ENCODE results near the gene ZNF500.
"Not testable (repeated sequence)": the region's sequence is repeated elsewhere in the genome, so short reads cannot be mapped to it uniquely, and the experiment has no call there.

ZNF500 gene

GRCh38 chr16:4796982-4797804 is 30.2 kb upstream of the ZNF500 start:
- DNase-seq (ENCODE audit: low read depth) = no peak

GRCh38 chr16:4795828-4796572 is 29.0 kb upstream of the ZNF500 start:
- no peak for DNase-seq (ENCODE audit: low read depth)

- no peak for DNase-seq (ENCODE audit: low read depth)
Observed at GRCh38 chr16:4795181-4795827, 28.3 kb upstream of the ZNF500 start, which contains the start of gene SMIM22. Gene SMIM22, plus strand, starts transcription at chr16:4795369. Its CDS starts 366 bp downstream, at chr16:4795735.

- no peak for DNase-seq (ENCODE audit: low read depth)
Observed at GRCh38 chr16:4792951-4793513, 26.1 kb upstream of the ZNF500 start.

DNA sequence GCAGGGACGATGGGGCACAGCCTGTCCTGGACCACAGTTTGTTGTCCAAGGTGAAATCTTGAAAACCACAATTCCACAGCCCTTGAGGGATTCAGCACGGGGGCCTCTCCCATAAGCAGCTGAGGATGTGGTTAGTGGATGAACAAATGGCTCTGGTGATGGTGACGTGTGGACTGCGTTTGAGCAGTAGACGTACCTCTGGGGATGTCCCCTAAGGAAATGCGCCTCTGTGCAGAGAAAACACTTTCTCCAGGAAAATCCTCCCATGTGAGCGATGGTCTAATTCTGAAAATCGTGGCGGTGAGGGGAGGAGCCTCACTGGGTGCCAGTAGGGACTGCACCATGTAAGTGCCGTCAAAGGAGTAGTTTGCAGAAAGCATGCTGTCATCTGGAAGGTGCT is 23.9 kb upstream of the ZNF500 start:
- no peak for DNase-seq (ENCODE audit: low read depth)

- no peak for DNase-seq (ENCODE audit: low read depth)
Observed at GRCh38 chr16:4790261-4790660, 23.3 kb upstream of the ZNF500 start.

DNA sequence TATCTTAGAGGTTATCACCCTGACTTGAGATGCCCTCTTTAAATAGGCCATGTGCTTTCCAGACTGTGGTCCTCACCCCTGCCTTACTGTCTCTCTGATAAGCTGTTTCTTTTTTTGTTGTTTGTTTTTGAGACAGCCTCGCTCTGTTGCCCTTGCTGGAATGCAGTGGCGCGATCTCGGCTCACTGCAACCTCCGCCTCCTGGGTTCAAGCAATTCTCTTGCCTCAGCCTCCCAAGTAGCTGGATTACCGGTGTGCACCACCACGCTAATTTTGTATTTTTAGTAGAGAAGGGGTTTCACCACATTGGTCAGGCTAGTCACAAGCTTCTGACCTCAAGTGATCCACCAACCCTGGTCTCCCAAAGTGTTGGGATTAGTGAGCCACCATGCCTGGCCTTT is 21.9 kb upstream of the ZNF500 start:
- DNase-seq (ENCODE audit: low read depth) = no peak

- no peak for DNase-seq (ENCODE audit: low read depth)
Observed at GRCh38 chr16:4788489-4788889, 21.5 kb upstream of the ZNF500 start.

- DNase-seq (ENCODE audit: low read depth) = no peak
Observed at GRCh38 chr16:4787627-4788482, 20.9 kb upstream of the ZNF500 start, which contains the start of gene SEPTIN12. Gene SEPTIN12, minus strand, starts transcription at chr16:4788345. Its CDS starts 700 bp downstream, at chr16:4787645.

DNA sequence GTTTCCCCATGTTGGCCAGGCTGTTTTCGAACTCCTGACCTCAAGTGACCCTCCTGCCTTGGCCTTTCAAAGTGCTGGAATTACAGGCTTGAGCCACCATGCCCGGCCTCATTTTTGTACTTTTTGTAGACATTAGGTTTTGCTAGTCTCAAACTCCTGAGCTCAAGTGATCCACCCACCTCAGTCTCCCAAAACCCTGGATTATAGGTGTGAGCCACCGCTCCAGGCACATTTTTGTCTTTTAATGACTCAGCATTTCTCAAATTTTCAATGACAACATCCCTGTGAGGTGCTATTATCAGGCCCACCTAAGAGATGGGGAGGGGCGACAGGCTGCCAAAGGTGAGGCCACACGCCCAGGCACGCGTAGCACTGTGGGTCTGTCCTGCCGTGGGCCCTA is 20.1 kb upstream of the ZNF500 start:
- DNase-seq (ENCODE audit: low read depth) = no peak

GRCh38 chr16:4785758-4786433 is 18.9 kb upstream of the ZNF500 start:
- no peak for DNase-seq (ENCODE audit: low read depth)

- not testable (repeated sequence) for DNase-seq (ENCODE audit: low read depth)
Observed at GRCh38 chr16:4784444-4784987, 17.6 kb upstream of the ZNF500 start.

- no peak for DNase-seq (ENCODE audit: low read depth)
Observed at GRCh38 chr16:4783951-4784336, 17.0 kb upstream of the ZNF500 start.

GRCh38 chr16:4783251-4783950 is 16.4 kb upstream of the ZNF500 start:
- no peak for DNase-seq (ENCODE audit: low read depth)

GRCh38 chr16:4780235-4780634 is 13.3 kb upstream of the ZNF500 start:
- no peak for DNase-seq (ENCODE audit: low read depth)

DNA sequence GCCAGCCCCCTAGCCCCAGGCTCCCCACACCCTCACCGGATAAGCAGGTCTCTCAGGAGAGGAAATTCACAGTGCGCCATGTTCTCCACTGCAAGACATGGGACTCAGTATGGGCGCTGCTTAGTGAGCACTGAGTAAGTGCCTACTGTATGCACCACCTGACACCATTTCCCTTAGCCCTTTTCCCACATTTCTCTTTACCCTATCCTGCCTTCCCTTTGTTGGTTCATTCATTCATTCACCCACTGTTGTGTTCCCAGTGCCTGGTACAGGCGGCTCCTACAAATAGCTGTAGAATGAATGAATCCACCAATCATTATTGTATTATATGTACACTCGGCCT is 11.1 kb upstream of the ZNF500 start:
- no peak for DNase-seq (ENCODE audit: low read depth)

DNA sequence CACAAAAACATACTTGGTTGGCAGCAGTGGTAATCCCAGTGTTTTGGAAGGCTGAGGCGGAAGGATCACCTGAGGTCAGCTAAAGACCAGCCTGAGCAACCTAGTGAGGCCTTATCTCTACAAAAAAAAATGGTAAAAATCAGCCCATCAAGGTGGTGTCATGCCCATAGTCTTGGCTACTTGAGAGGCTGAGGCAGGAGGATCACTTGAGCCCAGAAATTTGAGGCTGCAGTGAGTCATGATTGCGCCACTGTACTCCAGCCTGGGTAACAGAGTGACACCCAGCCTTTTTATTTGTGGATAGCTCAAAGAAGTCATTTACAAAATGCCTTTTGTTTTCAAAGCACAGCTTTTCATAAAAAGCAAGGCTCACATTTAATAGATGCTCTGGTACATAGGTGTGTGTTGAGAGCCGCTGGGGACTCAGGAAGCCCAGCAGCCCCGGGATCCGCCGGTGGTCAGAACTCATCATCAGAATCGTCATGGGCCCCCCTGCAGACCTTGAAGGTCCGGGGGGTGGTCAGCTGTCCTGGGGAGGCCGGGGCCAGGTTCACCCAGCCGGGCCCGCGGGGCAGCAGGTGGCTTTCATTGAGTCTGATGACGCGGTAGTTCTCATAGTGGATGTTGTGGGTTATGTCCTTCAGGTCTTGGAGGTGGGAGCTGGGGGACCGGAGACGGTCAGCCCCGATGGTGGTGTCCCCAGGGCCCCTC is 10.5 kb upstream of the ZNF500 start:
- DNase-seq (ENCODE audit: low read depth) = no peak

- DNase-seq (ENCODE audit: low read depth) = no peak
Observed at GRCh38 chr16:4776141-4776705, 9.3 kb upstream of the ZNF500 start.

GRCh38 chr16:4775005-4775404 is 8.0 kb upstream of the ZNF500 start:
- no peak for DNase-seq (ENCODE audit: low read depth)

All from activated T-cell treated with anti-CD3 and anti-CD28 coated beads for 1 hour (primary cell).